GM18867 (cell line): ENCODE measurements around the gene TSPEAR.

Experiments
- ATAC-seq: cut with Tn5 transposase; IDR thresholded peaks from one replicate; pipeline ENCODE4 v1.9.1; 2021; ENCODE audit warnings: mild to moderate bottlenecking, moderate library complexity; ENCODE audit not compliant: unreplicated experiment

The TSPEAR gene

GRCh38 chr21:44723177-44724131 lies 12.1 kb upstream of the TSPEAR start:
- ATAC-seq: no peak

- no peak for ATAC-seq
Observed at GRCh38 chr21:44722731-44723130, 11.4 kb upstream of the TSPEAR start.

DNA sequence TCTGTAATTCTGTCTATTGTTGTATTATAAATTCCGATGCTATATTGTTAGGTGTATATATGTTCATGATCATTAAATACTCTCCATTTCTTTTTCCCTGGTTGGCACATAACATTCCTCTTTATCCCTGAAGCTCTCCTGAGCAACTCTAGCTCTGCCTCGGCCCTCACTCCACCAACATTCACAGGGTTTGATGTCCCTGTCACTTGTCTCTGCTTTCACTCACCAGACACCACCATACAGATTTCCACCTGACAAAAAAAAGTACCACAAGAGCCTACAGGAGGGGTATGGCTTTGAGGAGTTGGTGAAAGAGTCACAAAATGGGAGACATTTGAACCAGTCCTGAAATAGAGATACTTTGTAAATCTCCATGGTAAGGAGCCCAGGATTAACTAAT lies 8.8 kb upstream of the TSPEAR start:
- ATAC-seq: no peak

GRCh38 chr21:44718571-44718970 lies 7.2 kb upstream of the TSPEAR start:
- no peak for ATAC-seq

DNA sequence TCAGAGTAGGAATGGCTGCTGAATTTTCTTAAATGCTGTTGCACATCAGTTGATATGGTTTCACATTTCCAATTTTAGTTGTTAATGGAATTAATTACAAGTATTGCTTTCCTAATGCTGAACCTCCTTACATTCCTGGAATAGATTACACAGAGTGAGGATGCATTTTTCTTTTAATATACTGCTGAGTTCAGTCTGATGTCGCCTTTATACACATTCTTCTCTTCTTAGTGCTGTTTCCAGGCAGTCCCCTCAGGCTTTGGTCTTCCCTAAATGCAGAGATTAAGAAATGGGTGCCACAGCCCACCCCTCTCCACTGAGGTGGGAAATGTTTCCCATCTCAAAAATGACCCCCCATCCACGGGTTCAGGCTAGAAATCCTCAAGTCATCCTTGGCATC lies 6.7 kb upstream of the TSPEAR start:
- ATAC-seq: no peak

DNA sequence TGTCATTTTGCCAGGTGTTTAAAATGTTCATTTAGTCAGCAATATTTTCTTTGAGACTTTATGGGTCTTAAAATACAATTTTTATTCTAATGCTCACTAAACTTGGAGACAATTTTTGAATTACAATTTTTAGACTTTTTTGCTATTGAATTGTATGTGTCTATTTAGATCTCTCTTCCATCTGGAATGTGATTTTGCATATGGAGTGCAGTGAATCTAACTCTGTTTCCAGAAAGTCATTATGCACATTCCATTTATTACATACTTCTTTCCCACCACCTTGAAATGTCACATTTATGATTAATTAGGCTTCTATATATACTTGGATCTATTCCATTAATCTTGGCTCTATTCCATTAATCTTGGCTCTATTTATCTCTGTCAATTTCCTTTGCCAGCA lies 5.6 kb upstream of the TSPEAR start:
- no peak for ATAC-seq

- no peak for ATAC-seq
Observed at GRCh38 chr21:44714905-44715304, 3.5 kb upstream of the TSPEAR start.

DNA sequence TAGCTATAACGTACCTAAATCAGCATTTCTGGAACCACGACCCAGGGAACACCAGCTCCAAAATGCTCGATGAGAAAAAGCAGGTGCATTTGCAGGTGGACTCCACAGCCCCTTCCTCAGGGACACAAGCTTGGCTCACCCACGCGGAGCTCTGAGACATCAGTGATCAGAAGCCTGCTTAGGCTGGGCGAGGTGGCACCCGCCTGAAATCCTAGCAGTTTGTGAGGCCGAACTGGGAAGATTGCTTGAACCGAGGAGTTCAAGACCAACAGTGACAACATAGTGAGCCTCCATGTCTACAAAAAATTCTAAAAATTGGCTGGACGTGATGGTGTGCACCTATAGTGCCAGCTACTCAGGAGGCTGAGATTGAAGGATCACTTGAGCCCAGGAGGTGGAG lies 2.5 kb upstream of the TSPEAR start:
- no peak for ATAC-seq

- ATAC-seq: no peak
Observed at GRCh38 chr21:44713130-44713529, 1.8 kb upstream of the TSPEAR start.

- no peak for ATAC-seq
Observed at GRCh38 chr21:44712203-44713028, 1.0 kb upstream of the TSPEAR start.

DNA sequence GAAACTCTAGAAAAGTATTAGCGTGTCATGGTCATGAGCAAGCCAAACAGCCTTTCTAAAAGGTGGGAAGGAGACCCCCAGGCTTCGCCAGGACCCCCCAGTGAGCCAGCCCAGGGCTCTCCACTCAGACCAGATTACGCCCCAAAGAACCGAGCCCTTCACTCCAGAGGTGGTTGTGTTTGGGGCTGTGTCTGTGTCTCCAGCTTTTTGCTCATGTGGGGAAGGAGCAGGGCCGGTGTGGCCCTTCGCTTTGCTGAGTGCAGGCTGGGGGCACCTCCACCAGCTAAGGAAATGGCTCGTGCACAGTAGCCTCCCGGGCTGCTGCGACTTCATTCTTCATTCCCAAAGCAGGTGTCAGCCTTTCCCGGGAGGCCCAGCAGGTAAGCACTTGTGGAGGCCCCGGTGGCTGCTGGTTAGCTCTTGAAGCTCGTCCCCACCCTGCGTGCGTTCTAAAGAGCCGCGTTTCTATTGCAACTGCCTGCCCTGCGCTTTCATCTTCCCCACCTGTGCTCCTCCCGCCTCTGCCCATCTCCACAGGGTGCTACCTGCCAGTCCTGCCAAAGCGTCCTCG lies 531 bp downstream of the TSPEAR start:
- no peak for ATAC-seq

DNA sequence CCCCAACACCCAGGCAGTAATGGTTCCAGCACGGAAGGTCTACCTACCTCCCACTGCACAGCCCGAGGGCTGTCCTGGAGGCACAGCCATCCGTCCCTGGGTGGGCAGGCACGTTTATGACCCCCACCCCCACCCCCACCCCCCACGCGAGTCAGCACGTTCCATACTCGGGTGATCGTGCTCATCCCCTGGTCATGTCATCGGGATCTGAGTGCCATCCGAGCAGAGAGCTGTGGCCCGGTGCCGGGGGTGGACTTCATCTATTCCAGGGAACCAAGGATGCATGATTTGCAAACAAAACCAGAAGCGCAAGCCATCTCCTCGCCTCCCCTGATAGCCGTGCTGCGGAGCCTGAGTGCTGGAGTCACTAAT lies 1.1 kb downstream of the TSPEAR start:
- ATAC-seq: no peak

- no peak for ATAC-seq
Observed at GRCh38 chr21:44709426-44710293, 1.7 kb downstream of the TSPEAR start.

DNA sequence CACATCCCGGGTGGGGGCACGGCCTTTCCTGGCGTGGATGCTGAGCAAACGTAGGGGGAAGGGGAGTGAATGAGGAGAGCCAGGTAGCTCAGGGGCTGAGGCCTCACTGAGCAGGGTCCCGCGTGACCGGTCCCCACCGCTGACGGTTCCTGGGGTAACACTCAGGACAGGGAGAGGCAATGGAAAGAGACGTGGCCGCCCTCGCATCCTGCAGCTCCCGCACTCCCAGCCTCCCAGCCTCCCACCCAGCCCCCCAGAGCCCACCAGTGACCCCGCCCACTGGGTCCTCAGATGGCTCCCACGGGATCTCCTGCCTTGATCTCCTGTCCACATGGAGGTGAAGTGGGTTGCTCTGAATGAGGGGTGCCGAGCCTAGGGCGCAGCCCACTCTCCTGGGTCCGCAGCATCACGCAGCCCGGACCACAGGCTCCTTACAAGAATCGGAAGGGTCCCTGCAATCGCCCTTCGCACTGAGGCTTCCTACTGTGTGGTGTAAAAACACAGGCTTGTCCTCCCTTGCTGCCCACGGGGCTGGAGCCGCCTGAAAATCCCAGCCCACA lies 2.4 kb downstream of the TSPEAR start:
- ATAC-seq: no peak

DNA sequence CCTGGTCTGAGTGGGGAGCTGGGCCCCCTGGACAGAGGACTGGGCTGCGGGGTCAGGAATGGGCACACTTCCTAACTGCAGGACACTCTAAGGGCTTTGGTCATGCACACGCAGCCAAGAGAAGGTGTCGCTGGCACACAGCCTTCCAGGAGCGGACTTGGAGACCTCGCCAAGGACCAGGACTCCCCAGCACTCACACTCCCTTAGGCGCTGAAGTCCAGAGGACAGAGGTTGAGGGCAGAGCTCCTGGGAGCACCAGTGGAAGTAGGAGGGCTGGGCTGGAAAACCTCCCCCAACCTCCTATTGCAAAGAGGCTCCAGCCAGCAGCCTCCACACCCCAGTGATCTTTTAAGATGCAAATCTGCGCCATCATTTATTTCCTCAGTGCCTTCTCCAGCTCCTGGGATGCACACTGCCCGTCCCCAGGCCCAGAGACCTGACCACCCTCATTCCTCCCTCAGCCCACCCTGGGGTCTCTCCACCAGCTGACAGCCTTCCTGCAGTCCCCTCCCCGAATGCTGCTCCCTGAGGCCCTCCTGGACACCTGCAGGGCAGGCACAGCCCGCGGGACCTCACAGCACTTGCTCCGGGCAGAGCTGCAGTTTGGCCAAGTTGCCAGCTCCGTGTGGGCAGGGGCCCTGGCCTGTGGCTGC lies 3.0 kb downstream of the TSPEAR start:
- ATAC-seq: no peak

GRCh38 chr21:44706706-44707581 lies 4.4 kb downstream of the TSPEAR start:
- no peak for ATAC-seq

GRCh38 chr21:44706026-44706705 lies 5.2 kb downstream of the TSPEAR start:
- no peak for ATAC-seq

DNA sequence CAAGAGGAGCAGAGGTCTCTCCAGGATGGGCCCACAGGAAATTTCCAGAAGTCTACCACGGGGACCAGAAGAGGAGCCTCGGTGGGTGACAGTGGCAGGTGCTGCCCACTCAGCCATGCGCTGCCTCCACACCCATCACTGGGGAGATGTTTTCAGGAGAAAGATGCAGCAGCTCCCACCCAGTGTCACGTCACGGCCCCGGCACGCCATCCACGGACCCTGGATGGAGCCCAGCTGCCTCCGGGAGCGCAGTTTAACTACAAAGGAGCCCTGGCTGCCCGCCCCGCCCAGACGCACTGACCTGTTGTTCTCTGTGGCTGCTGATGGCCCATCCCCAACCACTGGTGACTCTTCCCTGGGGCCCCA lies 6.8 kb downstream of the TSPEAR start:
- ATAC-seq: no peak
